HepG2 (cell line): ENCODE results near the gene KLF11. TPM values are rescaled to one million over a fixed set of nuclear protein-coding genes. Genes with fewer than 3 reads are reported as not detected.
A peak's percentile ranks its signal among the peaks of the same experiment; 100 is the strongest.

ENCODE experiments used
- ATAC-seq: fragments of 200-7000 bp; cut with Tn5 transposase; 3 replicates; pipeline ENCODE4 v1.9.1; 2020; ENCODE audit warnings: mild to moderate bottlenecking, moderate library complexity
- BruUV-seq: library from RNA; stranded (reverse); fragments of 400-500 nt; replicated peaks from 2 replicates; lab custom pipeline; 2021; lab: Mats Ljungman, UMichigan
- CTCF ChIA-PET: fragments of 300-600 bp; formaldehyde crosslinking; extraction: SDS; loops from one replicate; lab custom pipeline; 2021; ENCODE audit warnings: low total read pairs, inconsistent platforms, low intra/inter-chr PET ratio; lab: Yijun Ruan, JAX
- POLR2A ChIA-PET: fragments of 350-600 bp; sonication (Branson Sonifier 250); formaldehyde crosslinking; loops from one replicate; lab custom pipeline; 2020; ENCODE audit warnings: antibody characterized with exemption, inconsistent platforms; lab: Yijun Ruan, JAX
- DNase-seq: peaks from one replicate; pipeline ENCODE4 v3.0.0-alpha.2; 2015; ENCODE audit warnings: low spot score
- FAIRE-seq: peaks from 3 replicates; lab custom pipeline; 2011; peaks lifted over from hg19 to GRCh38; lab: Jason Lieb, UNC
- H2AFZ ChIP-seq: one replicate; pipeline ENCODE4 v1.6.1; 2011; ENCODE audit warnings: low read length, inconsistent platforms
- H3K27ac ChIP-seq: fragments of 300-600 bp; 3 replicates; pipeline ENCODE4 v1.8.0; 2011; ENCODE audit warnings: mixed run types, mild to moderate bottlenecking, mixed read lengths, low read length, inconsistent platforms; ENCODE audit not compliant: insufficient read depth; ENCODE audit errors: extremely low read length
- H3K27me3 ChIP-seq, 2 experiments: fragments of 200-600 bp in 1 of 2; 2 replicates in 1 of 2; 3 replicates in 1 of 2; pipeline versions ENCODE4 v1.6.0 to v1.8.0; 2011; ENCODE audit warnings: low read length in 2 of 2, mild to moderate bottlenecking in 2 of 2, moderate library complexity in 2 of 2, inconsistent platforms in 1 of 2; ENCODE audit not compliant: insufficient read depth in 2 of 2, control insufficient read depth in 1 of 2
- H3K36me3 ChIP-seq, 2 experiments: fragments of 200-600 bp in 1 of 2; replicated peaks in 1 of 2; 2 replicates in 1 of 2; 3 replicates in 1 of 2; pipeline versions ENCODE4 v1.5.1 to v1.8.0; 2011; ENCODE audit warnings: low read length in 2 of 2, inconsistent platforms in 1 of 2; ENCODE audit not compliant: insufficient read depth in 2 of 2, control insufficient read depth in 1 of 2
- H3K4me1 ChIP-seq: 2 replicates; pipeline ENCODE4 v1.5.1; 2012; ENCODE audit warnings: low read length, inconsistent platforms; ENCODE audit not compliant: insufficient read depth
- H3K4me2 ChIP-seq: 2 replicates; pipeline ENCODE4 v1.6.0; 2011; ENCODE audit warnings: low read depth, low read length, inconsistent platforms
- H3K4me3 ChIP-seq, 3 experiments: fragments of 200-600 bp in 1 of 3; sonication (generic), shearing (Covaris generic) in 1 of 3; replicated peaks in 1 of 3; 2 replicates each; pipeline ENCODE4 v1.5.1; 2011 to 2016; ENCODE audit warnings: low read length in 3 of 3, inconsistent platforms in 2 of 3, low read depth in 2 of 3, mild to moderate bottlenecking in 2 of 3, control low read depth in 1 of 3, mixed read lengths in 1 of 3; ENCODE audit not compliant: insufficient read depth in 1 of 3
- H3K79me2 ChIP-seq: one replicate; pipeline ENCODE4 v1.6.1; 2011; ENCODE audit warnings: low read length, inconsistent platforms; ENCODE audit not compliant: insufficient read depth
- H3K9ac ChIP-seq: 2 replicates; pipeline ENCODE4 v1.6.0; 2011; ENCODE audit warnings: mild to moderate bottlenecking, low read depth, low read length, inconsistent platforms; ENCODE audit not compliant: insufficient read depth
- H3K9me3 ChIP-seq: 2 replicates; pipeline ENCODE4 v1.5.1; 2012; ENCODE audit warnings: mild to moderate bottlenecking, low read length
- H4K20me1 ChIP-seq: 2 replicates; pipeline ENCODE4 v1.6.0; 2011; ENCODE audit warnings: inconsistent platforms, mild to moderate bottlenecking, low read length, moderate library complexity; ENCODE audit not compliant: insufficient read depth
- EHMT2 ChIP-seq: fragments of 200-600 bp; sonication (generic); IDR thresholded peaks from 2 replicates; pipeline ENCODE4 v1.7.0; 2017; ENCODE audit warnings: antibody characterized with exemption, low read depth, low read length, borderline replicate concordance
- ELF1 ChIP-seq: sonication (generic); formaldehyde crosslinking; IDR thresholded peaks from 2 replicates; pipeline ENCODE4 v1.4.0; 2020; ENCODE audit warnings: missing genetic modification reagents
- ELF3 ChIP-seq: IDR thresholded peaks from 2 replicates; pipeline ENCODE4 v1.6.1; 2016; ENCODE audit warnings: missing genetic modification reagents, missing compliant biosample characterization
- FOXC1 ChIP-seq: sonication (generic); formaldehyde crosslinking; IDR thresholded peaks from 2 replicates; pipeline ENCODE4 v1.8.0; 2022; ENCODE audit warnings: mild to moderate bottlenecking, missing genetic modification reagents, borderline replicate concordance
- POGZ ChIP-seq: sonication (generic); formaldehyde crosslinking; IDR thresholded peaks from 2 replicates; pipeline ENCODE4 v1.4.0; 2020; ENCODE audit warnings: mild to moderate bottlenecking, missing genetic modification reagents
- RBFOX2 ChIP-seq: fragments of 200-400 bp; formaldehyde crosslinking; IDR thresholded peaks from 2 replicates; pipeline ENCODE4 v1.6.1; 2017; ENCODE audit warnings: low read depth, mild to moderate bottlenecking, low read length
- SALL1 ChIP-seq: sonication (generic); formaldehyde crosslinking; IDR thresholded peaks from 2 replicates; pipeline ENCODE4 v1.8.0; 2022; ENCODE audit warnings: mild to moderate bottlenecking, missing genetic modification reagents
- SMARCE1 ChIP-seq: fragments of 450-650 bp; IDR thresholded peaks from 2 replicates; pipeline ENCODE4 v1.6.1; 2017; ENCODE audit warnings: borderline replicate concordance
- SOX6 ChIP-seq, 2 experiments: fragments of 450-650 bp in 1 of 2; sonication (generic) in 1 of 2; formaldehyde crosslinking in 1 of 2; IDR thresholded peaks; 2 replicates each; pipeline versions ENCODE4 v1.4.0 to v1.6.1; 2017 to 2020; ENCODE audit warnings: antibody characterized with exemption in 1 of 2, mild to moderate bottlenecking in 1 of 2, missing genetic modification reagents in 1 of 2
- ZFP91 ChIP-seq: sonication (generic); formaldehyde crosslinking; IDR thresholded peaks from 2 replicates; pipeline ENCODE4 v1.9.0; 2022; ENCODE audit warnings: missing genetic modification reagents, mild to moderate bottlenecking, borderline replicate concordance
- ZFX ChIP-seq: sonication (generic); formaldehyde crosslinking; IDR thresholded peaks from 2 replicates; pipeline ENCODE4 v1.4.0; 2020; ENCODE audit warnings: mild to moderate bottlenecking, low read depth, missing genetic modification reagents, moderate library complexity
- ZNF143 ChIP-seq: sonication (generic); formaldehyde crosslinking; IDR thresholded peaks from 2 replicates; pipeline ENCODE4 v1.4.0; 2020; ENCODE audit warnings: missing genetic modification reagents
- ZNF275 ChIP-seq: sonication (generic); formaldehyde crosslinking; IDR thresholded peaks from 2 replicates; pipeline ENCODE4 v1.8.0; 2022; ENCODE audit warnings: missing genetic modification reagents, mild to moderate bottlenecking, inconsistent platforms, borderline replicate concordance
- ZNF572 ChIP-seq: sonication (generic); formaldehyde crosslinking; IDR thresholded peaks from 2 replicates; pipeline ENCODE4 v1.5.1; 2020; ENCODE audit warnings: mild to moderate bottlenecking, missing genetic modification reagents
- ZNF687 ChIP-seq: sonication (generic); formaldehyde crosslinking; IDR thresholded peaks from 2 replicates; pipeline ENCODE4 v1.5.1; 2020; ENCODE audit warnings: mild to moderate bottlenecking, missing genetic modification reagents, moderate library complexity
- WGBS: methylation state at CpG from one replicate; pipeline ENCODE4 v1.1.6; 2017; ENCODE audit warnings: low lambda C conversion rate; 5-methylcytosine and 5-hydroxymethylcytosine counted together
- in situ Hi-C: cut with HindIII; loops from 2 replicates; pipeline ENCODE4 v1.10.0; 2017; ENCODE audit warnings: low pct_unique_long_range_greater_than_20kb; ENCODE audit not compliant: extremely low pct_ligation_motif_present
- intact Hi-C: fragments of 100-400 bp; cut with micrococcal nuclease; formaldehyde crosslinking; loops from one replicate; pipeline ENCODE4 v1.10.0; 2022; ENCODE audit not compliant: unreplicated experiment
- polyA plus RNA-seq, 8 experiments: library from polyadenylated mRNA; depleted of rRNA in 3 of 8; stranded (reverse) in 7 of 8; unstranded in 1 of 8; fragments of >200 nt; fragmentation: Illumina TruSeq in 4 of 8; extraction: Trizol in 4 of 8; gene quantifications; 2 replicates each; pipeline versions ENCODE4 v1.2.1 to v1.2.3, GENCODE V29; 2011 to 2016; ENCODE audit warnings: low read depth in 4 of 8, missing spikeins in 1 of 8, mixed read lengths in 1 of 8; ENCODE audit not compliant: insufficient read depth in 1 of 8
- total RNA-seq, 5 experiments: library from RNA; depleted of rRNA; stranded (reverse); fragments of >200 nt; fragmentation: Illumina TruSeq; extraction: Trizol; gene quantifications; 2 replicates each; pipeline ENCODE4 v1.2.3, GENCODE V29; 2016; ENCODE audit warnings: low read depth in 1 of 5

KLF11 gene
- total and polyA plus RNA-seq, 2 of the 13 experiments (the other 11 are each of a cell fraction or from before 2014, with no cell fraction given), result 2.5 to 11.8 TPM

- TF ChIP-seq ELF1 (CRISPR knock-in tag), result peak; percentile 78
- 0 out of 2 replicates have a peak, but pooled peaks have one; percentile 26 for TF ChIP-seq ZFX (CRISPR knock-in tag)
- TF ChIP-seq RBFOX2, result no peak
- no peak for TF ChIP-seq SMARCE1
- no peak for TF ChIP-seq ZNF275 (CRISPR knock-in tag)
- no peak for TF ChIP-seq FOXC1 (CRISPR knock-in tag)
- TF ChIP-seq EHMT2, result no peak
- TF ChIP-seq SOX6 (IDR thresholded peaks at IDR 0.05), result no peak
- no peak for TF ChIP-seq SOX6 (CRISPR knock-in tag; IDR thresholded peaks at IDR 0.05)
- no peak for TF ChIP-seq ZNF143 (CRISPR knock-in tag)
- TF ChIP-seq ELF3, result peak; percentile 98
- no peak for TF ChIP-seq SALL1 (CRISPR knock-in tag)
These were observed 43.6 kb downstream of the KLF11 start (continued) for GRCh38 chr2:10086950-10087349.

GRCh38 chr2:10087360-10087759, 44.0 kb downstream of the KLF11 start:
- ChIA-PET POLR2A (no interaction called here), CTCF (no interaction called here)
- 57% methylated on average over 8 of the region's 8 CpGs for WGBS
- intact Hi-C loops (no loop called here), in situ Hi-C loops (no loop called here)
- no TSS peak for BruUV-seq
- Histone ChIP-seq H3K4me2 (peak overlapping the region; percentile 43), H3K36me3 (no peaks in the 10 kb centered on the region), H3K4me3 (peak overlapping the region in 1 of 3 experiments; percentile 8; a peak in 2 of 6 replicates), H3K9ac (no peak overlapping the region), H3K4me1 (peaks cover 26% of the 10 kb centered on the region), H3K9me3 (no peaks in the 10 kb centered on the region), H3K27ac (no peak overlapping the region), H4K20me1 (no peaks in the 10 kb centered on the region), H3K27me3 (peaks cover 4 to 33% of the 10 kb centered on the region in 2 experiments; a peak in 4 of 5 replicates), H2AFZ (peak overlapping the region; percentile 86), H3K79me2 (no peaks in the 10 kb centered on the region)
- ATAC-seq, result peak; percentile 49
- FAIRE-seq, result no peak
- DNase-seq, result no peak
- TF ChIP-seq POGZ (CRISPR knock-in tag) (no peak), ZNF572 (CRISPR knock-in tag) (peak; percentile 58; the same call in 1 of the 2 replicates), ZNF687 (CRISPR knock-in tag) (0 out of 2 replicates have a peak, but pooled peaks have one; percentile 11), ZFP91 (CRISPR knock-in tag) (peak; percentile 47; the same call in 1 of the 2 replicates)
